K562 (cell line): ENCODE results near the gene GPRC6A. TPM values are rescaled to one million over a fixed set of nuclear protein-coding genes. Genes with fewer than 3 reads are reported as not detected.
A peak's percentile ranks its signal among the peaks of the same experiment; 100 is the strongest.

ENCODE experiments used
- C11orf30 ChIP-seq: fragments of 450-650 bp; IDR thresholded peaks from 2 replicates; pipeline ENCODE4 v1.6.1; 2016; ENCODE audit warnings: low read depth, mild to moderate bottlenecking
- CBFA2T2 ChIP-seq: fragments of 450-650 bp; conservative IDR thresholded peaks from 2 replicates; pipeline ENCODE4 v1.6.1; 2017; ENCODE audit warnings: mild to moderate bottlenecking
- FOXM1 ChIP-seq, 2 experiments: fragments of 450-650 bp in 1 of 2; sonication (generic) in 1 of 2; formaldehyde crosslinking in 1 of 2; IDR thresholded peaks; 2 replicates each; pipeline versions ENCODE4 v1.6.1 to v1.9.0; 2017 to 2022; ENCODE audit warnings: low read depth in 2 of 2, mild to moderate bottlenecking in 2 of 2, missing genetic modification reagents in 1 of 2, moderate library complexity in 1 of 2
- IFI16 ChIP-seq: fragments of 250-450 bp; sonication (Bioruptor Pico); IDR thresholded peaks from 2 replicates; pipeline ENCODE4 v2.1.2; 2022; ENCODE audit warnings: mild to moderate bottlenecking, inconsistent platforms
- POLR2AphosphoS5 ChIP-seq: IDR thresholded peaks from 2 replicates; pipeline ENCODE4 v1.6.1; 2011; ENCODE audit warnings: mild to moderate bottlenecking, low read depth, low read length, moderate library complexity; ENCODE audit not compliant: control insufficient read depth, insufficient read depth
- TAL1 ChIP-seq: fragments of 450-650 bp; IDR thresholded peaks from 2 replicates; pipeline ENCODE4 v1.6.1; 2016; ENCODE audit warnings: mild to moderate bottlenecking
- polyA plus RNA-seq, 8 experiments: library from polyadenylated mRNA; depleted of rRNA in 4 of 8; stranded (reverse) in 5 of 8; unstranded in 3 of 8; fragments of >200 nt; fragmentation: Nextera tagmentation in 2 of 8; fragmentation: Illumina TruSeq in 1 of 8; extraction: Ambion mirVana in 2 of 8; extraction: Trizol in 1 of 8; gene quantifications; 2 replicates each; pipeline versions ENCODE4 v1.2.1 to v1.2.3, GENCODE V29; 2011 to 2014; ENCODE audit warnings: inconsistent platforms in 1 of 8, missing spikeins in 1 of 8
- total RNA-seq, 7 experiments: library from RNA; depleted of rRNA in 6 of 7; stranded (reverse); fragments of >200 nt in 6 of 7; fragmentation: Illumina TruSeq in 2 of 7; extraction: Trizol in 2 of 7; gene quantifications; 2 replicates each; pipeline versions ENCODE4 v1.2.1 to v1.2.3, GENCODE V29; 2011 to 2021; ENCODE audit warnings: low replicate concordance in 1 of 7
- TF ChIP-seq, protein P1 (sequence below), 2 experiments: fragments of 450-650 bp; formaldehyde crosslinking in 1 of 2; IDR thresholded peaks; 2 replicates each; pipeline versions ENCODE4 v1.4.0 to v1.6.1; 2014 to 2020; ENCODE audit warnings: mild to moderate bottlenecking in 2 of 2, borderline replicate concordance in 1 of 2, low read depth in 1 of 2
- TF ChIP-seq, protein P2 (sequence below): fragments of 450-650 bp; IDR thresholded peaks from 2 replicates; pipeline ENCODE4 v1.6.1; 2016
- TF ChIP-seq, protein P3 (sequence below), 2 experiments: IDR thresholded peaks; 2 replicates each; pipeline ENCODE4 v1.6.1; 2012; ENCODE audit warnings: improper control_type of control experiment in 2 of 2, low read depth in 2 of 2, low read length in 2 of 2, borderline replicate concordance in 1 of 2

Gene GPRC6A
- total and polyA plus RNA-seq, 9 of the 15 experiments (the other 6 are each of a cell fraction or from before 2014, with no cell fraction given), result 0.03 TPM; not detected in 7

DNA sequence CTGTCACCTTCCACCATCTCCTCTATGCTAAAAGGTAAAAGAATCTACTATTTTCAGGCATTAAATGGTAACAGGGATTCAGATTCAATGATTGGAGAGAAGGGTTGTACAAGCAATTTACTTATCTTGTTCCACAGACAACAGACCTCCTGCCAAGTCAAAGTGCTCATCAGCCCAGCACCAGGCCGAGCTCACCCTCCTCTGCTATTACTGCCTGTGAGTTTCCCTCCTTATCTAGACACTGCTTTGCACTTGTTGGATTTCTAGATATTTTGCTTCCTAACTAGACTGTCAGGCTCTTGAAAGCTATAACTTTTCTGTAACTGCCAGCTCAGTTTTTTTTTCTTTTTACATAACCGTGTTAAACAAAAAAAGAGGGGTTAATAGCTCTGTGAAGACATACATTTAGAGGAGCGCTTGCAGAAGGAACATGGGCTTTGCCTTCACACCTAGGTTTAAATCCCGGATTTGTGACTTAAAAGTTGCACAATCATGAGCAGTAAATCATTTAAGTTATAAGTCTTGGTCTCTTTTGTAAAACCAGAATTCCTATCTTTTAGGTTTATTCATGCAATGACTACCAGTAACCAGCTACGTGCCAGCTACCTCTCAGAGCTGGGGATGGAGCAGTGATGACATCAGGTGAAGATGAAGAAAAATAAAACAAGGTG, 62.2 kb downstream of the GPRC6A start (continued):
- TF ChIP-seq, protein P1, sequence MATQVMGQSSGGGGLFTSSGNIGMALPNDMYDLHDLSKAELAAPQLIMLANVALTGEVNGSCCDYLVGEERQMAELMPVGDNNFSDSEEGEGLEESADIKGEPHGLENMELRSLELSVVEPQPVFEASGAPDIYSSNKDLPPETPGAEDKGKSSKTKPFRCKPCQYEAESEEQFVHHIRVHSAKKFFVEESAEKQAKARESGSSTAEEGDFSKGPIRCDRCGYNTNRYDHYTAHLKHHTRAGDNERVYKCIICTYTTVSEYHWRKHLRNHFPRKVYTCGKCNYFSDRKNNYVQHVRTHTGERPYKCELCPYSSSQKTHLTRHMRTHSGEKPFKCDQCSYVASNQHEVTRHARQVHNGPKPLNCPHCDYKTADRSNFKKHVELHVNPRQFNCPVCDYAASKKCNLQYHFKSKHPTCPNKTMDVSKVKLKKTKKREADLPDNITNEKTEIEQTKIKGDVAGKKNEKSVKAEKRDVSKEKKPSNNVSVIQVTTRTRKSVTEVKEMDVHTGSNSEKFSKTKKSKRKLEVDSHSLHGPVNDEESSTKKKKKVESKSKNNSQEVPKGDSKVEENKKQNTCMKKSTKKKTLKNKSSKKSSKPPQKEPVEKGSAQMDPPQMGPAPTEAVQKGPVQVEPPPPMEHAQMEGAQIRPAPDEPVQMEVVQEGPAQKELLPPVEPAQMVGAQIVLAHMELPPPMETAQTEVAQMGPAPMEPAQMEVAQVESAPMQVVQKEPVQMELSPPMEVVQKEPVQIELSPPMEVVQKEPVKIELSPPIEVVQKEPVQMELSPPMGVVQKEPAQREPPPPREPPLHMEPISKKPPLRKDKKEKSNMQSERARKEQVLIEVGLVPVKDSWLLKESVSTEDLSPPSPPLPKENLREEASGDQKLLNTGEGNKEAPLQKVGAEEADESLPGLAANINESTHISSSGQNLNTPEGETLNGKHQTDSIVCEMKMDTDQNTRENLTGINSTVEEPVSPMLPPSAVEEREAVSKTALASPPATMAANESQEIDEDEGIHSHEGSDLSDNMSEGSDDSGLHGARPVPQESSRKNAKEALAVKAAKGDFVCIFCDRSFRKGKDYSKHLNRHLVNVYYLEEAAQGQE (IDR thresholded peaks at IDR 0.05; ENCODE audit: borderline replicate concordance), result 0 out of 2 replicates have a peak, but pooled peaks have one; percentile 18
- TF ChIP-seq, protein P1 (CRISPR knock-in tag; IDR thresholded peaks at IDR 0.05; ENCODE audit: low read depth), result no peak
- TF ChIP-seq IFI16 (CRISPR knock-in tag), result no peak
- TF ChIP-seq, protein P2, sequence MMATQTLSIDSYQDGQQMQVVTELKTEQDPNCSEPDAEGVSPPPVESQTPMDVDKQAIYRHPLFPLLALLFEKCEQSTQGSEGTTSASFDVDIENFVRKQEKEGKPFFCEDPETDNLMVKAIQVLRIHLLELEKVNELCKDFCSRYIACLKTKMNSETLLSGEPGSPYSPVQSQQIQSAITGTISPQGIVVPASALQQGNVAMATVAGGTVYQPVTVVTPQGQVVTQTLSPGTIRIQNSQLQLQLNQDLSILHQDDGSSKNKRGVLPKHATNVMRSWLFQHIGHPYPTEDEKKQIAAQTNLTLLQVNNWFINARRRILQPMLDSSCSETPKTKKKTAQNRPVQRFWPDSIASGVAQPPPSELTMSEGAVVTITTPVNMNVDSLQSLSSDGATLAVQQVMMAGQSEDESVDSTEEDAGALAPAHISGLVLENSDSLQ, result peak; percentile 38
- TF ChIP-seq POLR2AphosphoS5, result peak; percentile 66; the same call in 1 of the 2 replicates
- TF ChIP-seq C11orf30, result no peak
- peak; percentile 39; the same call in 1 of the 2 replicates for TF ChIP-seq FOXM1 (IDR thresholded peaks at IDR 0.05; ENCODE audit: low read depth)
- TF ChIP-seq FOXM1 (CRISPR knock-in tag; IDR thresholded peaks at IDR 0.05; ENCODE audit: low read depth), result no peak
- TF ChIP-seq CBFA2T2, result peak; percentile 82
- TF ChIP-seq TAL1, result peak; percentile 66; the same call in 1 of the 2 replicates
- TF ChIP-seq, protein P3, sequence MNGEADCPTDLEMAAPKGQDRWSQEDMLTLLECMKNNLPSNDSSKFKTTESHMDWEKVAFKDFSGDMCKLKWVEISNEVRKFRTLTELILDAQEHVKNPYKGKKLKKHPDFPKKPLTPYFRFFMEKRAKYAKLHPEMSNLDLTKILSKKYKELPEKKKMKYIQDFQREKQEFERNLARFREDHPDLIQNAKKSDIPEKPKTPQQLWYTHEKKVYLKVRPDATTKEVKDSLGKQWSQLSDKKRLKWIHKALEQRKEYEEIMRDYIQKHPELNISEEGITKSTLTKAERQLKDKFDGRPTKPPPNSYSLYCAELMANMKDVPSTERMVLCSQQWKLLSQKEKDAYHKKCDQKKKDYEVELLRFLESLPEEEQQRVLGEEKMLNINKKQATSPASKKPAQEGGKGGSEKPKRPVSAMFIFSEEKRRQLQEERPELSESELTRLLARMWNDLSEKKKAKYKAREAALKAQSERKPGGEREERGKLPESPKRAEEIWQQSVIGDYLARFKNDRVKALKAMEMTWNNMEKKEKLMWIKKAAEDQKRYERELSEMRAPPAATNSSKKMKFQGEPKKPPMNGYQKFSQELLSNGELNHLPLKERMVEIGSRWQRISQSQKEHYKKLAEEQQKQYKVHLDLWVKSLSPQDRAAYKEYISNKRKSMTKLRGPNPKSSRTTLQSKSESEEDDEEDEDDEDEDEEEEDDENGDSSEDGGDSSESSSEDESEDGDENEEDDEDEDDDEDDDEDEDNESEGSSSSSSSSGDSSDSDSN (IDR thresholded peaks at IDR 0.05; ENCODE audit: borderline replicate concordance in 1 of 2, low read depth in 2 of 2, low read length in 2 of 2), result no peak
